Measurements from ENCODE around the gene GTF2A1. TPM values are rescaled to one million over a fixed set of nuclear protein-coding genes. Genes with fewer than 3 reads are reported as not detected.

GTF2A1 gene
- total RNA-seq, 1 experiment from 2014 or later, result 13.9 TPM

GRCh38 chr14:81268016-81268416, 47.3 kb upstream of the GTF2A1 start:
- Histone ChIP-seq H3K27me3 (ENCODE audit: insufficient read depth, low read depth) (no peaks in the 10 kb centered on the region), H3K4me3 (no peak overlapping the region), H3K9me3 (ENCODE audit: insufficient read depth, low read depth) (no peaks in the 10 kb centered on the region), H3K79me2 (ENCODE audit: low read depth) (no peaks in the 10 kb centered on the region), H2AFZ (no peak overlapping the region), H4K20me1 (ENCODE audit: insufficient read depth) (no peaks in the 10 kb centered on the region), H3K27ac (no peak overlapping the region), H3K4me2 (no peak overlapping the region), H3K9me2 (ENCODE audit: insufficient read depth) (no peaks in the 10 kb centered on the region), H3K36me3 (ENCODE audit: low read depth) (no peaks in the 10 kb centered on the region), H3F3A (ENCODE audit: insufficient read depth, low read depth) (no peaks in the 10 kb centered on the region), H3K4me1 (replicated peaks; ENCODE audit: insufficient read depth) (peaks cover 7% of the 10 kb centered on the region)
- DNase-seq, result no peak
- BruUV-seq (replicated peaks), result no TSS peak
- intact Hi-C loops (cut with micrococcal nuclease; ENCODE audit: unreplicated experiment), result no loop called here
- TF ChIP-seq CTCF (conservative IDR thresholded peaks at IDR 0.05) (no peak), EZH2 (IDR thresholded peaks at IDR 0.05; ENCODE audit: low read depth) (no peak)
- ChIA-PET POLR2A (ENCODE audit: unreplicated experiment) (interaction anchor here (0.6 kb wide), 1 partner anchor 29 kb away, joined by 4 read pairs; no protein-coding TSS in a partner anchor), CTCF (no interaction called here)

- H4K20me1 ChIP-seq (ENCODE audit: insufficient read depth), result no peaks in the 10 kb centered on the region
- H2AFZ ChIP-seq, result no peak overlapping the region
- H3K9me2 ChIP-seq (ENCODE audit: insufficient read depth), result no peaks in the 10 kb centered on the region
- no peaks in the 10 kb centered on the region for H3K36me3 ChIP-seq (ENCODE audit: low read depth)
- H3K9me3 ChIP-seq (ENCODE audit: insufficient read depth, low read depth), result no peaks in the 10 kb centered on the region
- ChIA-PET POLR2A (ENCODE audit: unreplicated experiment) (interaction anchor here (0.6 kb wide), 1 partner anchor 268 kb away, joined by 9 read pairs; the partner anchor contains the start of gene SEL1L), CTCF (no interaction called here)
- no TSS peak for BruUV-seq (replicated peaks)
- no peaks in the 10 kb centered on the region for H3K4me1 ChIP-seq (replicated peaks; ENCODE audit: insufficient read depth)
- no peaks in the 10 kb centered on the region for H3F3A ChIP-seq (ENCODE audit: insufficient read depth, low read depth)
- H3K27ac ChIP-seq, result no peak overlapping the region
- H3K4me2 ChIP-seq, result no peak overlapping the region
- TF ChIP-seq EZH2 (IDR thresholded peaks at IDR 0.05; ENCODE audit: low read depth) (no peak), CTCF (conservative IDR thresholded peaks at IDR 0.05) (no peak)
- no peak overlapping the region for H3K4me3 ChIP-seq
- no peaks in the 10 kb centered on the region for H3K79me2 ChIP-seq (ENCODE audit: low read depth)
- intact Hi-C loops (cut with micrococcal nuclease; ENCODE audit: unreplicated experiment), result no loop called here
- no peak for DNase-seq
- no peaks in the 10 kb centered on the region for H3K27me3 ChIP-seq (ENCODE audit: insufficient read depth, low read depth)
Observed at GRCh38 chr14:81265636-81266169, 44.9 kb upstream of the GTF2A1 start.

GRCh38 chr14:81264671-81265070, 43.9 kb upstream of the GTF2A1 start:
- POLR2A ChIA-PET (ENCODE audit: unreplicated experiment), result no interaction called here
- CTCF ChIA-PET, result no interaction called here
- no TSS peak for BruUV-seq (replicated peaks)
- Histone ChIP-seq H3K9me2 (ENCODE audit: insufficient read depth) (no peaks in the 10 kb centered on the region), H3K79me2 (ENCODE audit: low read depth) (no peaks in the 10 kb centered on the region), H3K27ac (no peak overlapping the region), H3F3A (ENCODE audit: insufficient read depth, low read depth) (no peaks in the 10 kb centered on the region), H3K4me2 (no peak overlapping the region), H3K36me3 (ENCODE audit: low read depth) (no peaks in the 10 kb centered on the region), H3K4me1 (replicated peaks; ENCODE audit: insufficient read depth) (no peaks in the 10 kb centered on the region), H3K4me3 (no peak overlapping the region), H2AFZ (no peak overlapping the region), H3K27me3 (ENCODE audit: insufficient read depth, low read depth) (no peaks in the 10 kb centered on the region), H4K20me1 (ENCODE audit: insufficient read depth) (no peaks in the 10 kb centered on the region), H3K9me3 (ENCODE audit: insufficient read depth, low read depth) (no peaks in the 10 kb centered on the region)
- intact Hi-C loops (cut with micrococcal nuclease; ENCODE audit: unreplicated experiment), result no loop called here
- TF ChIP-seq EZH2 (IDR thresholded peaks at IDR 0.05; ENCODE audit: low read depth), result no peak
- TF ChIP-seq CTCF (conservative IDR thresholded peaks at IDR 0.05), result no peak
- no peak for DNase-seq

Measured in PC-9 (cell line).